ENCODE measurements around the gene FOXA1.

GRCh38 chr14:37643701-37644100 lies 48.7 kb upstream of the FOXA1 start:
- TF ChIP-seq CTCF (conservative IDR thresholded peaks at IDR 0.05 in 1 of 2, IDR thresholded peaks at IDR 0.05 in 1 of 2; ENCODE audit: extremely low read depth in 1 of 2, insufficient read depth in 1 of 2, low read depth in 1 of 2, low read length in 2 of 2) (no peak), EZH2 (IDR thresholded peaks at IDR 0.05; ENCODE audit: borderline replicate concordance, low read length) (no peak)

Measured in mammary epithelial cell (primary cell).